GM12874 (cell line): ENCODE results near the gene RALGAPB.

ENCODE experiments used
- TF ChIP-seq, protein P1 (sequence below): IDR thresholded peaks from 2 replicates; pipeline ENCODE4 v1.5.1; 2011; ENCODE audit warnings: low read depth, mild to moderate bottlenecking, control low read depth, low read length, moderate library complexity; ENCODE audit not compliant: insufficient read depth

The RALGAPB gene

DNA sequence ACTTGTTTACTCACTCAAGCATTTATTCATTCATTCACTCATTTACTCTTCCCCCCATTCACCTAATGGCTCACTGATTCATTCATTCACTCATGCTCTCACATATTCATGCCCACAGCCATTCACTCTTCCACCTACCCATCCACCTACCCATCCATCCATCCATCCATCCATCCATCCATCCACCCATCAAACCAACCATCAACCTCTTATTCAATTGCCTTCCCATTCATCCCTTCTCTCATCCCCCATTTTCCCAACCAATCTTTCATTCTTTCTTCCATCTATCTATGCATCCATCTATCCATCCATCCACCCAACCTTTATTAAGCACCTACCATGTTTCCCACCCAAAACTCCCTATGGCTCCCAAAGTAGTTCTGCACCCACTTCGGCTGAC, 127.4 kb downstream of the RALGAPB start:
- TF ChIP-seq, protein P1, sequence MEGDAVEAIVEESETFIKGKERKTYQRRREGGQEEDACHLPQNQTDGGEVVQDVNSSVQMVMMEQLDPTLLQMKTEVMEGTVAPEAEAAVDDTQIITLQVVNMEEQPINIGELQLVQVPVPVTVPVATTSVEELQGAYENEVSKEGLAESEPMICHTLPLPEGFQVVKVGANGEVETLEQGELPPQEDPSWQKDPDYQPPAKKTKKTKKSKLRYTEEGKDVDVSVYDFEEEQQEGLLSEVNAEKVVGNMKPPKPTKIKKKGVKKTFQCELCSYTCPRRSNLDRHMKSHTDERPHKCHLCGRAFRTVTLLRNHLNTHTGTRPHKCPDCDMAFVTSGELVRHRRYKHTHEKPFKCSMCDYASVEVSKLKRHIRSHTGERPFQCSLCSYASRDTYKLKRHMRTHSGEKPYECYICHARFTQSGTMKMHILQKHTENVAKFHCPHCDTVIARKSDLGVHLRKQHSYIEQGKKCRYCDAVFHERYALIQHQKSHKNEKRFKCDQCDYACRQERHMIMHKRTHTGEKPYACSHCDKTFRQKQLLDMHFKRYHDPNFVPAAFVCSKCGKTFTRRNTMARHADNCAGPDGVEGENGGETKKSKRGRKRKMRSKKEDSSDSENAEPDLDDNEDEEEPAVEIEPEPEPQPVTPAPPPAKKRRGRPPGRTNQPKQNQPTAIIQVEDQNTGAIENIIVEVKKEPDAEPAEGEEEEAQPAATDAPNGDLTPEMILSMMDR: no peak

DNA sequence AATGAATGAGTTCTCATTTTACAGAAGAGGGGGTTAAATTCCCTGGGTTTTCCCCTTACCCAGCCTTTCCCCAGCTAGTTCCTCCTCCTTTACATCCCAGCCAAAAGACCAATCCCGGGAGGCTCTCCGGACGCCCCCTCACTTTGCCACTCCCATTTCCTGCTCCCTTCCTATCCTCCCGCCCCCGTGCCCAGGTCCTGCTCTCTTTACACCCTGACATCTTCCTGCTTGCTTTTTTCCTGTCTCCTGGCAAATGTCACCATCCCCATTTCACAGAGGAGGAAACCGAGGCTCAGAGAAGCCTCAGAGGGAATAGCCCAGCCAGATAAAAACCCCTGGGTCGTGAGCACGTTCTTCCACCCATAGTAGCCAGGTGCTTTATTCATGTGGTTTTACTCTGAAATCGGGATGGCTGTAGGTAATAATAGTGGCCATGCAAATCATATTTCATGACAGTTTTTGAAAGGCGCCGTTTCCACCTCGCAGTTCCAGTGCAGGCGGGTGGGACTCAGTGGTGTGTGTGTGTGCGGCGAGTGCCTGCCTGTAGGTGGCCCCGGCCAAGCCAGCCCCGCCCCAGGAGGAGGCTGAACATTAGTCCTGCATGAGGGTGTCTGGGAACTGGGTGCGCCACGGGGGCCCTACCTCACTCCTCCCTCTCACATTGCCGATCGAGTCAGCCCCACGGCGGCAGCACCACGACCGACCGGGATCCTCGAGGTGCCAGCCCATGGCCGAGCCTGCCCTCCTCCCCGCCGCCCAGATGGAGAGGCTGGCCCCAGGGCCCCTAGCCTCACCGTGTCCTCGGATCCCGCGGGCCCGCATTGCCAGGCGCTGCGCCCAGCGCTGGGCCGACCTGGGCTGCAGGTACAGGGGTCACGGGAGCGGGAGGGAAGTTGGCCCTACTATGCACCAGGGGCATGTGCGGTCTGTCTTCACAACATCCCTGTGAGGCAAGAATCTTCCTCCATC, 128.9 kb downstream of the RALGAPB start, which contains the start of gene ARHGAP40:
ARHGAP40 (plus strand) TSS at position 594 of the 969 bp plus-strand sequence.
- TF ChIP-seq, protein P1: no peak

DNA sequence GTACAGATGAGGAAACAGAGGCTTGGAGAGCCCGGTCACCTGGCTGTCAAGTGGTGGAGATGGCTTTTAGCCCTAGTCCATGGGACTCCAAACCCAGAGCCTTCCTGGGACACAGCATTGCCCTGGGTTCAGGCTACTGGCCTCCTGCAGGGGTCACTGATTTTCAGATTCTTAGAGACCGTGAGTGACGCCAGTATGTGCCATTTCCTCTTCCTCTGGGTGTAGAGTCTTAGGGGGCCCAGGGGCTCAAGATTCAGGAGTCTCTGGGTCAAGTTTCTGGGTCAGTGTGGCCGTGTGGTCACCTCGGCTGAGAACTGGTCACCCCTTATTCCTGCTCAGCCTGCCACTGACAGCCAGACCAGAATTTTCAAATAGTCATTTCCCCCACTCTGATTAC, 129.5 kb downstream of the RALGAPB start:
- TF ChIP-seq, protein P1: no peak

DNA sequence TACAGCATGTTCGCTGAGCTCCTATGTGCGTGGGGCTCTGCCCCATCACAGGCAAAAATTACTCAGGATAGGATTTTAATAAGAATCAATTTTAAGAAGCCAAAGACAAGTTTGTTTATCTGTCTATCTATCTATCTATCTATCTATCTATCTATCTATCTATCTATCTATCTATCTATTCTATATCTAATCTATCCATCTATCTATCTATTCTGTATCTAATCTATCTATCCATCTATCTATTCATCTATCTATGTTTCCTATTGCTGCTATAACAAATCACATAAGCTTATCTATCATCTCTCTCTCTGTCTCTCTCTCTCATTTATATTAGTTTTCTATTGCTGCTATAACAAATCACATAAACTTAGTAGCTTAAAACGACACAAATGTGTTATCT, 130.6 kb downstream of the RALGAPB start:
- TF ChIP-seq, protein P1: no peak

- TF ChIP-seq, protein P1: no peak
Observed at GRCh38 chr20:38604873-38605303, 132.2 kb downstream of the RALGAPB start.

DNA sequence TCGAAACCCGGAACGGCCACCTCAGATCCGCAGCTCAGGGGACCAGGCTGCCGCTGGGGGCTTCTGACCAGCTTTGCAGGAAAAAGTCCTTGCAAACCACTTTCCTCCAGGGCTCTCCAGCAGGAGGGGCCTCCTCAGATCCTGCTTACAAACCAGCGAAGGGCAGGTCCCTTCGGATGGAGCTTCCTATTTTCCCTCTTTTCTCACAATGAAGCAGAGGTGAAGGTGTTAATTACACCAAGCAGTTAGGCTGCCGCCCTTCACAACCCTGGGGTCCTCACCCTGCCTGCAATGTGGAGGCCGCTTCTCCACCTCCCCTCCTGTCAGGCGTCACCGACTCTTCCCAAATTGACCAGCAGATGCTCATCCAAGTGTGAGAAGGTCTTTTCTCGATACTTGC, 134.7 kb downstream of the RALGAPB start:
- TF ChIP-seq, protein P1: no peak

DNA sequence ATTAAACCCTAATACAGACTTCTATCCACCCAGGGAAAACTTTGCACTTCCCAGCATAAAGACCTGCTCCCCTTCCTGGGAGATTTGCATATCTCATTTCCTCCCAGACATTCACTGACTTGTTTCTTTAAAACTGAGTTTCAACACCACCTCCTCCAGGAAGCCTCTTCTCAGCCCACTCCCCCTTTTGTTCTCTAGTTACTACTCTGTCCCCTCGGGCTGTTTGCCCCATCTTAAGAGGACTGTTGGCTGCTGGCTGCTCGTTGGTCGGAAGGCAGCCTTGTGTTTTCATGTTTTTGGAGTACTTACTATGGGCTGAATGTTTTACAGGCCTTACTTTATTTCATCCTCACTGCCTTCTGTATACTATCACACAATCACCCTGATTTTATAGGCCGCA, 135.5 kb downstream of the RALGAPB start:
- TF ChIP-seq, protein P1: no peak
